HepG2 (cell line): ENCODE data around the gene YLPM1. TPM values are rescaled to one million over a fixed set of nuclear protein-coding genes. Genes with fewer than 3 reads are reported as not detected.

Experiments
- ATAC-seq: fragments of 200-7000 bp; cut with Tn5 transposase; 3 replicates; pipeline ENCODE4 v1.9.1; 2020; ENCODE audit warnings: mild to moderate bottlenecking, moderate library complexity
- BruUV-seq: library from RNA; stranded (reverse); fragments of 400-500 nt; replicated peaks from 2 replicates; lab custom pipeline; 2021; lab: Mats Ljungman, UMichigan
- CTCF ChIA-PET: fragments of 300-600 bp; formaldehyde crosslinking; extraction: SDS; loops from one replicate; lab custom pipeline; 2021; ENCODE audit warnings: low total read pairs, inconsistent platforms, low intra/inter-chr PET ratio; lab: Yijun Ruan, JAX
- POLR2A ChIA-PET: fragments of 350-600 bp; sonication (Branson Sonifier 250); formaldehyde crosslinking; loops from one replicate; lab custom pipeline; 2020; ENCODE audit warnings: antibody characterized with exemption, inconsistent platforms; lab: Yijun Ruan, JAX
- DNase-seq: peaks from one replicate; pipeline ENCODE4 v3.0.0-alpha.2; 2015; ENCODE audit warnings: low spot score
- FAIRE-seq: peaks from 3 replicates; lab custom pipeline; 2011; peaks lifted over from hg19 to GRCh38; lab: Jason Lieb, UNC
- H2AFZ ChIP-seq: one replicate; pipeline ENCODE4 v1.6.1; 2011; ENCODE audit warnings: low read length, inconsistent platforms
- H3K27ac ChIP-seq: fragments of 300-600 bp; 3 replicates; pipeline ENCODE4 v1.8.0; 2011; ENCODE audit warnings: mixed run types, mild to moderate bottlenecking, mixed read lengths, low read length, inconsistent platforms; ENCODE audit not compliant: insufficient read depth; ENCODE audit errors: extremely low read length
- H3K27me3 ChIP-seq, 2 experiments: fragments of 200-600 bp in 1 of 2; 2 replicates in 1 of 2; 3 replicates in 1 of 2; pipeline versions ENCODE4 v1.6.0 to v1.8.0; 2011; ENCODE audit warnings: low read length in 2 of 2, mild to moderate bottlenecking in 2 of 2, moderate library complexity in 2 of 2, inconsistent platforms in 1 of 2; ENCODE audit not compliant: insufficient read depth in 2 of 2, control insufficient read depth in 1 of 2
- H3K36me3 ChIP-seq, 2 experiments: fragments of 200-600 bp in 1 of 2; replicated peaks in 1 of 2; 2 replicates in 1 of 2; 3 replicates in 1 of 2; pipeline versions ENCODE4 v1.5.1 to v1.8.0; 2011; ENCODE audit warnings: low read length in 2 of 2, inconsistent platforms in 1 of 2; ENCODE audit not compliant: insufficient read depth in 2 of 2, control insufficient read depth in 1 of 2
- H3K4me1 ChIP-seq: 2 replicates; pipeline ENCODE4 v1.5.1; 2012; ENCODE audit warnings: low read length, inconsistent platforms; ENCODE audit not compliant: insufficient read depth
- H3K4me2 ChIP-seq: 2 replicates; pipeline ENCODE4 v1.6.0; 2011; ENCODE audit warnings: low read depth, low read length, inconsistent platforms
- H3K4me3 ChIP-seq, 3 experiments: fragments of 200-600 bp in 1 of 3; sonication (generic), shearing (Covaris generic) in 1 of 3; replicated peaks in 1 of 3; 2 replicates each; pipeline ENCODE4 v1.5.1; 2011 to 2016; ENCODE audit warnings: low read length in 3 of 3, inconsistent platforms in 2 of 3, low read depth in 2 of 3, mild to moderate bottlenecking in 2 of 3, control low read depth in 1 of 3, mixed read lengths in 1 of 3; ENCODE audit not compliant: insufficient read depth in 1 of 3
- H3K79me2 ChIP-seq: one replicate; pipeline ENCODE4 v1.6.1; 2011; ENCODE audit warnings: low read length, inconsistent platforms; ENCODE audit not compliant: insufficient read depth
- H3K9ac ChIP-seq: 2 replicates; pipeline ENCODE4 v1.6.0; 2011; ENCODE audit warnings: mild to moderate bottlenecking, low read depth, low read length, inconsistent platforms; ENCODE audit not compliant: insufficient read depth
- H3K9me3 ChIP-seq: 2 replicates; pipeline ENCODE4 v1.5.1; 2012; ENCODE audit warnings: mild to moderate bottlenecking, low read length
- H4K20me1 ChIP-seq: 2 replicates; pipeline ENCODE4 v1.6.0; 2011; ENCODE audit warnings: inconsistent platforms, mild to moderate bottlenecking, low read length, moderate library complexity; ENCODE audit not compliant: insufficient read depth
- AHR ChIP-seq: IDR thresholded peaks from 2 replicates; pipeline ENCODE4 v1.6.1; 2018; ENCODE audit warnings: missing genetic modification reagents, missing compliant biosample characterization
- ZFX ChIP-seq: sonication (generic); formaldehyde crosslinking; IDR thresholded peaks from 2 replicates; pipeline ENCODE4 v1.4.0; 2020; ENCODE audit warnings: mild to moderate bottlenecking, low read depth, missing genetic modification reagents, moderate library complexity
- ZNF563 ChIP-seq: sonication (generic); formaldehyde crosslinking; IDR thresholded peaks from 2 replicates; pipeline ENCODE4 v1.8.0; 2022; ENCODE audit warnings: mild to moderate bottlenecking, moderate library complexity, missing genetic modification reagents
- WGBS: methylation state at CpG from one replicate; pipeline ENCODE4 v1.1.6; 2017; ENCODE audit warnings: low lambda C conversion rate; 5-methylcytosine and 5-hydroxymethylcytosine counted together
- in situ Hi-C: cut with HindIII; loops from 2 replicates; pipeline ENCODE4 v1.10.0; 2017; ENCODE audit warnings: low pct_unique_long_range_greater_than_20kb; ENCODE audit not compliant: extremely low pct_ligation_motif_present
- intact Hi-C: fragments of 100-400 bp; cut with micrococcal nuclease; formaldehyde crosslinking; loops from one replicate; pipeline ENCODE4 v1.10.0; 2022; ENCODE audit not compliant: unreplicated experiment
- polyA plus RNA-seq, 8 experiments: library from polyadenylated mRNA; depleted of rRNA in 3 of 8; stranded (reverse) in 7 of 8; unstranded in 1 of 8; fragments of >200 nt; fragmentation: Illumina TruSeq in 4 of 8; extraction: Trizol in 4 of 8; gene quantifications; 2 replicates each; pipeline versions ENCODE4 v1.2.1 to v1.2.3, GENCODE V29; 2011 to 2016; ENCODE audit warnings: low read depth in 4 of 8, missing spikeins in 1 of 8, mixed read lengths in 1 of 8; ENCODE audit not compliant: insufficient read depth in 1 of 8
- total RNA-seq, 5 experiments: library from RNA; depleted of rRNA; stranded (reverse); fragments of >200 nt; fragmentation: Illumina TruSeq; extraction: Trizol; gene quantifications; 2 replicates each; pipeline ENCODE4 v1.2.3, GENCODE V29; 2016; ENCODE audit warnings: low read depth in 1 of 5
- TF ChIP-seq, protein P1 (sequence below): sonication (generic); formaldehyde crosslinking; IDR thresholded peaks from 2 replicates; pipeline ENCODE4 v1.4.0; 2020; ENCODE audit warnings: mild to moderate bottlenecking, missing genetic modification reagents
- TF ChIP-seq, protein P2 (sequence below): sonication (generic); formaldehyde crosslinking; conservative IDR thresholded peaks from 2 replicates; pipeline ENCODE4 v1.8.0; 2022; ENCODE audit warnings: missing genetic modification reagents

Gene YLPM1
- total and polyA plus RNA-seq, 2 of the 13 experiments (the other 11 are each of a cell fraction or from before 2014, with no cell fraction given): 6.7 to 21.9 TPM

DNA sequence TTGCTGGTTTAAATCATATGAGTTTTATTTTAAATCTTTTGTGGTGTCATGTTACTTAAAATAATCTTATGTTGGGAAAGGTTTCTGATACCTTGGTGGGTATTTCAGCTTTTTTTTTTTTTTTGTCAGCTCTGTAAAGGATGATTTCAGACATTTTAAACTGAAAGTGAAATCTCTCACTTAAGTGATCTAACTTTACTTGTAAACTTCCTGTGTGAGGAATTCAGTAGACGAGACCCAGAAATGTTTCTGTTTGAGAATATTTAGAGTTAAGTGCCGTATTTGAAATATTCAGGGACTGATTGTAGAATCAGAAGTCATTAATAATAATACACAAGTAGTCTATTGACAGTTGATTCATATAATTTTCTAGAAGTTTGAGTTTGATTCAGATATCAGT lies 75.0 kb downstream of the YLPM1 start:
- Histone ChIP-seq H3K9me3 (no peaks in the 10 kb centered on the region), H3K27ac (no peak overlapping the region), H3K27me3 (no peaks in the 10 kb centered on the region), H3K36me3 (peaks cover 1 to 17% of the 10 kb centered on the region in 2 experiments; a peak in 2 of 5 replicates), H3K79me2 (no peaks in the 10 kb centered on the region), H3K4me3 (no peak overlapping the region), H2AFZ (no peak overlapping the region), H3K9ac (no peak overlapping the region), H4K20me1 (no peaks in the 10 kb centered on the region), H3K4me2 (no peak overlapping the region), H3K4me1 (peaks cover 11% of the 10 kb centered on the region)
- no peak for FAIRE-seq
- DNase-seq: no peak
- no peak for ATAC-seq
- POLR2A ChIA-PET: no interaction called here
- intact Hi-C loops (no loop called here), in situ Hi-C loops (no loop called here)
- 94% methylated on average over 2 of the region's 2 CpGs for WGBS
- no TSS peak for BruUV-seq
- CTCF ChIA-PET: no interaction called here
- no peak for TF ChIP-seq AHR (CRISPR knock-in tag)
- TF ChIP-seq ZFX (CRISPR knock-in tag): no peak
- TF ChIP-seq, protein P1, sequence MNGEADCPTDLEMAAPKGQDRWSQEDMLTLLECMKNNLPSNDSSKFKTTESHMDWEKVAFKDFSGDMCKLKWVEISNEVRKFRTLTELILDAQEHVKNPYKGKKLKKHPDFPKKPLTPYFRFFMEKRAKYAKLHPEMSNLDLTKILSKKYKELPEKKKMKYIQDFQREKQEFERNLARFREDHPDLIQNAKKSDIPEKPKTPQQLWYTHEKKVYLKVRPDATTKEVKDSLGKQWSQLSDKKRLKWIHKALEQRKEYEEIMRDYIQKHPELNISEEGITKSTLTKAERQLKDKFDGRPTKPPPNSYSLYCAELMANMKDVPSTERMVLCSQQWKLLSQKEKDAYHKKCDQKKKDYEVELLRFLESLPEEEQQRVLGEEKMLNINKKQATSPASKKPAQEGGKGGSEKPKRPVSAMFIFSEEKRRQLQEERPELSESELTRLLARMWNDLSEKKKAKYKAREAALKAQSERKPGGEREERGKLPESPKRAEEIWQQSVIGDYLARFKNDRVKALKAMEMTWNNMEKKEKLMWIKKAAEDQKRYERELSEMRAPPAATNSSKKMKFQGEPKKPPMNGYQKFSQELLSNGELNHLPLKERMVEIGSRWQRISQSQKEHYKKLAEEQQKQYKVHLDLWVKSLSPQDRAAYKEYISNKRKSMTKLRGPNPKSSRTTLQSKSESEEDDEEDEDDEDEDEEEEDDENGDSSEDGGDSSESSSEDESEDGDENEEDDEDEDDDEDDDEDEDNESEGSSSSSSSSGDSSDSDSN (CRISPR knock-in tag): no peak
- TF ChIP-seq ZNF563 (CRISPR knock-in tag): no peak
- TF ChIP-seq, protein P2, sequence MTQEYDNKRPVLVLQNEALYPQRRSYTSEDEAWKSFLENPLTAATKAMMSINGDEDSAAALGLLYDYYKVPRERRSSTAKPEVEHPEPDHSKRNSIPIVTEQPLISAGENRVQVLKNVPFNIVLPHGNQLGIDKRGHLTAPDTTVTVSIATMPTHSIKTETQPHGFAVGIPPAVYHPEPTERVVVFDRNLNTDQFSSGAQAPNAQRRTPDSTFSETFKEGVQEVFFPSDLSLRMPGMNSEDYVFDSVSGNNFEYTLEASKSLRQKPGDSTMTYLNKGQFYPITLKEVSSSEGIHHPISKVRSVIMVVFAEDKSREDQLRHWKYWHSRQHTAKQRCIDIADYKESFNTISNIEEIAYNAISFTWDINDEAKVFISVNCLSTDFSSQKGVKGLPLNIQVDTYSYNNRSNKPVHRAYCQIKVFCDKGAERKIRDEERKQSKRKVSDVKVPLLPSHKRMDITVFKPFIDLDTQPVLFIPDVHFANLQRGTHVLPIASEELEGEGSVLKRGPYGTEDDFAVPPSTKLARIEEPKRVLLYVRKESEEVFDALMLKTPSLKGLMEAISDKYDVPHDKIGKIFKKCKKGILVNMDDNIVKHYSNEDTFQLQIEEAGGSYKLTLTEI (CRISPR knock-in tag): no peak
- TF ChIP-seq, all 625 proteins: peak for 0
